CD4-positive, alpha-beta T cell treated with Interleukin-12 subunit alpha and Interleukin-12 subunit beta, for 1 hour (primary cell): Measurements from ENCODE around the gene OTOP2.

Experiments used
- DNase-seq: peaks from one replicate; pipeline ENCODE4 v3.0.0-alpha.2; 2020

OTOP2 gene

GRCh38 chr17:74928786-74929185 lies 4.7 kb downstream of the OTOP2 start:
- DNase-seq, result no peak

- no peak for DNase-seq
Measured at GRCh38 chr17:74930535-74931036, 6.5 kb downstream of the OTOP2 start.

GRCh38 chr17:74935048-74935447 lies 11.0 kb downstream of the OTOP2 start:
- DNase-seq, result no peak

- DNase-seq, result no peak
Measured at GRCh38 chr17:74935585-74936469, 11.8 kb downstream of the OTOP2 start, which contains the start of gene OTOP3. Gene OTOP3, plus strand, starts transcription at chr17:74935898. Its CDS starts 24 bp downstream, at chr17:74935922.

- DNase-seq, result no peak
Measured at GRCh38 chr17:74936470-74936799, 12.4 kb downstream of the OTOP2 start.

GRCh38 chr17:74937064-74938051 lies 13.3 kb downstream of the OTOP2 start:
- DNase-seq, result no peak

- DNase-seq, result no peak
Measured at GRCh38 chr17:74938194-74938950, 14.3 kb downstream of the OTOP2 start.

- DNase-seq, result no peak
Measured at GRCh38 chr17:74939534-74939933, 15.5 kb downstream of the OTOP2 start.

GRCh38 chr17:74941128-74941725 lies 17.2 kb downstream of the OTOP2 start:
- no peak for DNase-seq

- no peak for DNase-seq
Measured at GRCh38 chr17:74943808-74944522, 19.9 kb downstream of the OTOP2 start.

GRCh38 chr17:74945543-74945942 lies 21.5 kb downstream of the OTOP2 start:
- DNase-seq, result no peak

GRCh38 chr17:74946641-74947040 lies 22.6 kb downstream of the OTOP2 start:
- no peak for DNase-seq

GRCh38 chr17:74947041-74947754 lies 23.1 kb downstream of the OTOP2 start:
- no peak for DNase-seq

GRCh38 chr17:74949455-74950115 lies 25.5 kb downstream of the OTOP2 start:
- no peak for DNase-seq

GRCh38 chr17:74950207-74950606 lies 26.1 kb downstream of the OTOP2 start:
- no peak for DNase-seq

- no peak for DNase-seq
Measured at GRCh38 chr17:74951065-74951464, 27.0 kb downstream of the OTOP2 start.

- DNase-seq, result no peak
Measured at GRCh38 chr17:74951680-74952421, 27.8 kb downstream of the OTOP2 start.

- no peak for DNase-seq
Measured at GRCh38 chr17:74952431-74953133, 28.5 kb downstream of the OTOP2 start.
